SH-SY5Y (cell line): ENCODE measurements around the gene C1QTNF12.

Experiments used
- GATA2 ChIP-seq: IDR thresholded peaks from 2 replicates; pipeline ENCODE4 v1.6.1; 2011; ENCODE audit warnings: mild to moderate bottlenecking, low read depth, low read length
- GATA3 ChIP-seq: IDR thresholded peaks from 2 replicates; pipeline ENCODE4 v1.6.1; 2011; ENCODE audit warnings: low read depth, mild to moderate bottlenecking, low read length, moderate library complexity

- TF ChIP-seq GATA2 (no peak), GATA3 (no peak)
Observed at GRCh38 chr1:1253314-1253713, 6.8 kb upstream of the C1QTNF12 start.
